ENCODE results near the gene ARHGAP1.

Gene ARHGAP1

DNA sequence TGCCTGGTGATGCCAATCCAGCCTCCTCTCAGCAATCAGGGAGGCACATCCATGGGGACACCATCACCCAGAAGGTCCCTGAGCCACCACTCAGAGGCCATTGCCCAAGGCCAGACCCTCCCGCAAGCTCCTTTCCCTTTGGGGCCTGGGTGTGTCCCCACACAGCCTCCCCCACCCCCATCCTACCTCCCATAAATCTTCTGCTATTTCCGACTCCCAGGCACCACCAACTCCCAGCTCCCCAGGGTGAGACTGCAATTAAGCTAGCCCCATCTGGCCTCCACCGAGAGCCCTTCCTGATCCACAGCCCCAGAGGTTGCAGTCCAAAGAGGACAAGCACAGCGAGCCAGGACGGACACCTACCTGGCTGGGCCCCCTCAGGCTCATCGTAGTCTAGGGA, 6.3 kb downstream of the ARHGAP1 start:
- no peak for DNase-seq (ENCODE audit: low spot score)

DNA sequence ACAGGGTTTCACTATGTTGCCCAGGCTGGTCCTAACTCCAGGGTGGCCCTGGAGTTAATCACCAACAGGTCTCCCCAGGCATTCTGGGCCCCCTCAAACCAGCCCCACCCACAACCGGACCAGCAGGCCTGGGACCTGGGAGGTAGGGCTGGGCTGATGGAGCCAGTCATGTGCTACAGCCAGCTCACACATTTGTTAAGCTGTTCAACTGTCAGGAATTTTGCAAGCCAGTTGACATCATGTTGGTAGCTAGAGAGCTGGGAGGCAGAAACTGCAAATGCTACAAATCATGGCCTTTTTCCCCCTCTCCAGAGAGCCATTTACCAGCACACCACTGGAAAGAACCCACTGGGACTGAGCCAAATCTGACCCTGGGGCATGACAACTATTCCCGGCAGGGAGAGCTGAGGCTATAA, 6.8 kb downstream of the ARHGAP1 start:
- no peak for DNase-seq (ENCODE audit: low spot score)

DNA sequence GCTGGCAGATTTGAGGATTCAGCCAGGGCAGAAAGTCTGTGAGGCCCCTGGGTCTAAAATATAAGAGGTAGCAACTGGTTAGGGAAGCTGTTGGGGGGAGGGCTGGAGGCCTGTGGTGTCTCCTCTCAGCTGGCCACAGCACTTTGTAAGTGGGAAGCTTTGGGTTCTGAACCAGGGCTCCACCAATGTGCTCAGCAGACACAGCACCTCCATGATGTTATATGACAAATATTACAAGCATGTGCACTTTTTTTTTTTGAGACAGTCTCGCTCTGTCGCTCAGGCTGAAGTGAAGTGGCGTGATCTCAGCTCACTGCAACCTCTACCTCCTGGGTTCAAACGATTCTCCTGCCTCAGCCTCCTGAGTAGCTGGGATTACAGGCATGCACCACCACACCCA, 8.0 kb downstream of the ARHGAP1 start:
- no peak for DNase-seq (ENCODE audit: low spot score)

DNA sequence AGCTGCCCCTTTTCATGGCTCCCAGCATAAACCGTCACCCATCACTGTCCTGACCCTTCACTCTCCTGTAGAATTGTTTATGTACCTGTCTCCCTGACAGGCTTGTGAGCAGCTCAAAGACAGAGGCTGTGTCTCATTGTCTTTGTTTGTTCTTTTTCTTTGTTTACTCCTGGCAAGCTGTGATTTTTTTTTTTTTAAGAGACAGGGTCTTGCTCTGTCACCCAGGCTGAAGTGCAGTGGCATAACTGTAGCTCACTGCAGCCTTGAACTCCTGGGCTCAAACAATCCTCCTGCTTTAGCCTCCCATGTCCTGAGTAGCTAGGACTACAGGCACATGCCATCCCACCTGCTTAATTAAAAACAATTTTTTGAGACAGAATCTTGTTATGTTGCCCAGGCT, 9.7 kb downstream of the ARHGAP1 start:
- DNase-seq (ENCODE audit: low spot score): no peak

DNA sequence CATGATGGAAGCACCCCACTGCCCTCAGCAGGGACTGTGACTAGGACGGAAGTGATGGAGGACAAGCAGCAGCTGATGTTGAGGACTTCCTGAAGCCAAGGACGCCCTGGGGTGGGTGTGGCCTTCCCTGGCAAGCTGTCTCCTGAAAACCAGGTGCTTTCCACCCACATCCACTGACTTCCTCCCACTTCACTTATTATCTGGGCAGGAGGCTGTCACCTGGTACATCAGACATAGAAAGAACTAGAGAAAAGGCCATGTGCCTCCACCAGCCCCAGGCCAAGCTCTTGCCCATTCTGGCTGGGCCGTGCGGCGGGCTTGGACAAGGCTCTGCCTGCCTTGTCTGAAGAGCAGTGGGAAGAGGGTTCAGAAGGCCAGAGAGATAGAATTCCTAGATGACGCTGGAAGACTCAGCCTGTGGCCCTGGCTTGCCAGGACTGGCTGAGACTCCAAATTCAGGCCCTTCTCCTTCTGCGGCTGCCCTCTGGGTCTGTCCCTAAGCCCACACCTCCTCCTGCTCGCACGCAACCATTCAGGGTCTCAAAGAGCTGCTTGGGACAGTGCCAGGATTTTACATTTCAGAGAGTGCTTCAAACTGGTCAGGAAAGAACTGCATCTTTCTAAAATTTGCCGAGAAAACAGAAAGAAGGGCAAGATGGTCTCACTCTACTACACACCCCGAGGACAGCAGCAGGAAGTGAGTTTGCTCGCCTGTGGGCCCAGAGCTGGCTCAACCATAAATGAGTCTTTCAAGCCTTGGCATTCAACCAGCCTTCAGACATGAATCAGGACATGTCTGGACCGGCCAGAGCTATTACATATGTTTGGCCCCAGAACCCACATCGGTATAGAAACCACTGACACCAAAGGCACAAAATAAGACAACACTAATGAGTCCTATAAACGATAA, 13.3 kb downstream of the ARHGAP1 start:
- no peak for DNase-seq (ENCODE audit: low spot score)

DNA sequence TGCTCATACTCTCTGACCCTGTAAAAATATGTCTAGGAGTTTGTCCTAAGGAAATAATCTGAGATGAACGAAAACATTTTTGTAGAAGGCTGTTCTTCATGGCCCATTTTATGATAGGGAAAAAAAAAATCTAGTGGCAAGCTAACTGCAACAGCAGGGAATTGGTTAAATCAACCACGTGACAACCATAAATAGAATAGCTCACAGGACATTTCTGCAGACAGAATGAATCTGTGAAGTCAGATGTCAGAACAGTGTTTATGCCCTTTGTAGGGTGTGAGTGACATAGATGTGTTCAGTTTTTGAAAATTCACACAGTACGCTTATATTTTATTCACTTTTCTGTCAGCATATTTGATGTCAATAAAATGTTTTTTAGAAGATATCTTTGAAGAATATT, 16.1 kb downstream of the ARHGAP1 start:
- DNase-seq (ENCODE audit: low spot score): no peak

DNA sequence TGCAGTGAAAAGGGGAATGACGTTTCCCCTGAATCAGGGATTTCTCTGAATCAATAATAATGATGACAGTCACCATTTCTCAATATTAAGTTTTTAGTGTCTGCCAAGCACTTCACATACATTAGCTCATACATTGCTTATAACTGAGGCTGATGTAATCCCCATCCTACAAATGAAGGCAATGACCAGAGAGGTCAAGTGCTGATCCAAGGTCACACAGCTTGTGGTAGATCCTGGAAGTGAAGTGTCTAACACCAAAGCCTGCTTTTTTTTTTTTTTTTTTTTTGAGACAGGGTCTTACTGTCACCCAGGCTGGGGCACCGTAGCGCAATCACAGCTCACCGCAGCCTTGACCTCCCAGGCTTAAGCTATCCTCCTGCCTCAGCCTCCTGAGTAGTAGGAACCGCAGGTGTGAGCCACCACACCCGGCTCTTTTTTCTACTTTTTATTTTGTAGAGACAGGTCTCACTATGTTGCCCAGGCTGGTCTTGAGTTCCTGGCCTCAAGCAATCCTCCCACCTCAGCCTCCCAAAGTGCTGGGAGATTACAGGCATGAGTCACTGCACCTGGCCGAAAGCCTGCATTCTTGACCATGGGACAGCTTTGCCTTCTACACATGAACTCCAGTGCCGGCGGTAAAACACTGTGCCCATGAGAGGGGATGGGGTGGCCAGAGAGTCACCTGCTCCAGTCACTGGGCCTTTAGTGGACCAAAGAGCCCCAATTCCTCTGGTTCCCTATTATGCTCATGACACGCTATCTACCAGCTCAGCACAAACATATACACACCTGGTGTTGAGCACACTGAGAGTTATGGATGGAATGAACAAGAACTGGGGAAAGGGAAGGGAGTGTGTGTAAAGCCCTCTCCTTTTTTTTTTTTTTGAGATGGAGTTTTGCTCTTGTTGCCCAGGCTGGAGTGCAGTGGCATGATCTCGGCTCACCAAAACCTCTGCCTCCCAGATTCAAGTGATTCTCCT, 17.4 kb downstream of the ARHGAP1 start:
- no peak for DNase-seq (ENCODE audit: low spot score)

DNA sequence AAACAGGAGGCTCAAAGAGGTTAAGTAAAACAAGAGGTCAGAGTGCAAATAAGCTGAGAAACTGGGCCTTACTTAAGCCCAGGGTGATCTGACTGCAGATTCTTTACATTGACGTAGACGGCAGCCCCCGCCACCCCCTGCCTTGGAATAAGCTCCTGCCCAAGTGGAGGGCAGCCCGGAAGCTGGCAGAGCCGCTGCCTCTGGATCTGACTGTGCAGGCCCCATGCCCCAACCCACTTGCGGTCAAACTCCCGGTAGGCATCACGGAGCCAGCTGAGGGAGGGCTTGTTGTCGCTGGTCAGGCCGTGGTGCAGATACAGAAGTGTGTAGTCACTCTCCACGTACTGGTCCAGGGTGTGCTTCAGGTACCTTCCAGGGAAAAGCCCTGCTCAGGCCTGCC, 18.6 kb downstream of the ARHGAP1 start:
- no peak for DNase-seq (ENCODE audit: low spot score)

DNA sequence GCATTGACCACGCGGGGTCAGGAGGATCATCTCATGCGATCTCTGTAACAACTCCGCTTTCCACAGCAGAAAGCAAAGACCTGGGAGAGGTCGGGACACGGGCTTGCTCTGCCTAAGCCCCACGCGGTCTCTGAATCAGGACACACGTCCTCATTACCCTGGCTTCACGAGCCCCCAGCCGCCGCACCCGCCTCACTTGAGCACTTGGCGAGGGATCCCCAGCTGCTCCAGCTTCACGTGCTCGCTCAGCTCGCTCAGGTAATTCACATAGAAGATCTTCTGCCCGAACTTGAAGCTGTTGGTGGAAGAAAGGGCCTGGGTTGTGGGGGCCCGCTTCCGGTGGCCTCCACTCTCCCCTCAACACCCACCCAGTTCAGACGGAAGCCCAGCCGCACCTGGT, 19.6 kb downstream of the ARHGAP1 start:
- no peak for DNase-seq (ENCODE audit: low spot score)

DNA sequence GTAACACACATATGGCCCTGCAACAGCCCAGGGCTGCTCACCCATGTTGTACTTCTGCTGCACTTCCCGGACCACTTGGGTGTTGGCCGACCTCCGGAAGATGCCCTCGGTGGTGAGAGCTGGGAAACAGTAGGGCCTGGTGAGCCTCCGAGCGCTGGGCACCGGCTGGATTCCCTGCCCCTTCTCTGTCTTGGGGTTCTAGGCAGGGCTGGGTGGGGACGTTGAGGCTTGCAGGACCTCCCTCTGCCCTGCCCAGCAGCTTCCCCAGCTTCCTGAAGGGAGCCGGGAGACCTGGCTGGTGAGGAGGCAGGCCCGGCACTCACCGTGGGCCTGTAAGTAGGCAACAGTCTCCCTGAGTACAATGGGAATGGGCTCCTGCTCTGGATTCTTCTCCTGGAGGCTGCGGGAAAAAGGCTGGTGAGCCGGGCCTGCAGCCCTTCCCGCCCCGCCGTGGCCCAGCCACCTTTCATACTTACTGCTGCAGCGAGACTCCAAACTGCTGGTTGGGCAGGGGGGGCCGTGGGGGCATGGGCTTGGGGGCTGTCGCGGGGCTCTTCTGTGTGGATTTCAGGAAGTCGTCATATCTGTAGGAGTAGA, 20.2 kb downstream of the ARHGAP1 start:
- DNase-seq (ENCODE audit: low spot score): no peak

DNA sequence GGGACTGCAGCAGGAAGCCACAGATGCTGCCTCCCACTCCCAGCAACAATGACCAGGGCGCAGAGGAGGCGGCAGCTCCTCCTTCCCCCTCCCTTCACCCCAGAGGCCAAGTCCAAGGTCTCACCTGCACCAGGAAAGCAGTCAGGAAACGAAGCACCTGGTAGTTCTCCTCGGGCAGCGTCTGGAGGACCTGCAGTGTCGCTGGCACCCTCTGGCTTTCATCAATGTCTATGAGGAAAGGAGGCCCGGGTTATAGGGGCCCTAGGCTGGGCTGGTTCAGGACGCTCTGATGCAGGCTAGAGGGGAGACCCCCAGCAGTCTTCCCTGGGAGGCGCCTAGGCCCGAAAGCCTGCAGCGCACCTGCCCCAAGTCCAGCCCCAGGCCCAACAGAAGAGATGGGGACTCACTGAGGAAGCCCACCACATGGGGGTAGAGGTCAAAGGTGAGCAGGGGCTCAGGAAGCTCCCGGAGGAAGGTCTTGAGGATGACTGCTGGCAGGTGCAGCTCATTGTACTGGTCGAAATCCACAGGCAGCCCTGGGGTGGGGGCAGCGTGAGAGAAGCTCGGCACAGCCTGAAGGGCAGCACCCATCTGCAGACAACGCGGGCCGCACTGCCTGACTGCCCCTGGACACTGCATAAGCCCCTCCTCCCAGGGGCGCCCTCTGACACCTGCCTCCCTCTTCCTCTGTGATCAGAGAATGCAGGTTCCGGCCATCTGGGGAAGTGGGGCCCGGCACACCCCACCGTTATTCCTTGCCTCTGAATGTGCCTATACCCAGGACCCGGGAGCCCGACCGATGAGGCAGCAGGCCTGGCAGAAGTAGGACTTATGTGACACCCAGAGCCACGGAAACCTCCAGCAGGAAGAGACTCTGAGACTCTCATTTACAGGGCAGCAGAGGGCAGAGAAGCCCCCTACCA, 20.9 kb downstream of the ARHGAP1 start:
- no peak for DNase-seq (ENCODE audit: low spot score)

DNA sequence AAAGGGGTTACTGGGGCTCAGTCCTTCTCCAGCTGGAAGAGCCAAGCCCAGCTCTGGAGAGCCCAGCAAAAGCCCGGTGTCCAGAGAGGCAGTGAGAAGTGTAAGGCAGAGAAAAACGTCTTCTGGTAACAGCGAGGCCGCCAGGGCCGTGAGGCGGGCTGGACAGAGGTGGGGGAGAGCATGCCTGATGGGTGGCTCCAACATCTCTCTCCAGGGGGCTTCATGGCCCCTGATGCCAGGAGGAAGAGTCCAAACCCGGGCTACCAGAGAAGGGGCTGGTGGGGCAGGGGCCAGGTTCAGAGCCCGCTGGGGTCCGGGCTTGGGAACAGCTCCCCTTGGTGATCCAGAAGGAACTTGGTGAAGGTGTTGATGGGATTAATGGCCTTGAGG, 21.7 kb downstream of the ARHGAP1 start:
- DNase-seq (ENCODE audit: low spot score): no peak

DNA sequence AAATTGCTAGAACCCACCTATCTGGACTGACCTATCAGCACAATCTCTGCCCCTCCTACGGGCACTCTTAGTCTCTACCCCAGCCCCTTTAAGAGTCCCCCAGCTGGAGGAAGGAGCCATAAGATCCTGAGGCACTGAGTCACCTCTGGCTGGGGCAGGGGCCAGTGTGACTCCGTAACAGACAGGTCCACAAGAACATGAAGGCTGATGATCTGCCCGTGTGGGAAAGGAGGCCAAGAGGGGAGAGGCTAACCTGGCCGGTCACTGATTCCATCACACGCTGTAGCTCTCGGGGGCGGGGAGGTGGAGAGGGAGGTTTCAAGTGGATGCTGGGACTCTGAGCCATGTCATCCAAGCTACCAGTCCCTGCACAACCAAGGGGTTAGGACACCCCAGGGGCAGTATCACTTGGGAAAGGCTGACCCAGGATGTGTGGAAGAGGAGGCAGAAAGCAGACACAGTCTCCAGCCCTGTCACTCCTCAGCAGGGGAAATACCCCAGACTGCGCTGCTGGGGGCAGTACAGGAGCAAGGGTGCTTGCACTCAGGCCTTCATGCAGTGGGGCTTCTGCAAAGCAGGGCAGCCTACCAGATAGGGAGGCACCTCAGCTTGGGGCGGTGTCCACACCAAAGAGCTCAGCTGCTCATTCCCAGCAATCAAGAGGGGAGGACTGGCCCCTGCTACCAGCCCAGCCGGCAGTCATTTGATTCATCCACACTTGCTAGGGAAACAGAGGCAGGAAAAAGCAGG, 22.3 kb downstream of the ARHGAP1 start:
- DNase-seq (ENCODE audit: low spot score): no peak

DNA sequence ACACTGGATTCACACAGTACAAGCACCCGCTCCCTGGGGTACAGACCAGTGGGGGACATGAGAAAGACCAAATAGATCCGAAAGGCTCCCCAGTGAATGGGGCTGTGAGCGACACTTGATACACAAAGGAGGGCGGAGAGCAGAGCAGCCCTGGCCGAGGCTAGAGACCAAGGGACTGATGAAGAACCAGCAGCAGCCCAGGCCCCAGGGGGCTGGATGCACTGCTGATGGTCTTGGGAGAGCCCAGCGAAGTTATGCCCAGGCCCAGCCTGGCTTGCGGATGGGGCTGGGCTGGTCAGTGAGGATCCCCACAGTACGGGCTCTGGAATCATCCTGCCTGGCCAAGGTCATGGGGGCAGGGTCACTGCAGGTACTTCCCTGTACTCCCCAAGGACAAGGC, 23.2 kb downstream of the ARHGAP1 start:
- no peak for DNase-seq (ENCODE audit: low spot score)

DNA sequence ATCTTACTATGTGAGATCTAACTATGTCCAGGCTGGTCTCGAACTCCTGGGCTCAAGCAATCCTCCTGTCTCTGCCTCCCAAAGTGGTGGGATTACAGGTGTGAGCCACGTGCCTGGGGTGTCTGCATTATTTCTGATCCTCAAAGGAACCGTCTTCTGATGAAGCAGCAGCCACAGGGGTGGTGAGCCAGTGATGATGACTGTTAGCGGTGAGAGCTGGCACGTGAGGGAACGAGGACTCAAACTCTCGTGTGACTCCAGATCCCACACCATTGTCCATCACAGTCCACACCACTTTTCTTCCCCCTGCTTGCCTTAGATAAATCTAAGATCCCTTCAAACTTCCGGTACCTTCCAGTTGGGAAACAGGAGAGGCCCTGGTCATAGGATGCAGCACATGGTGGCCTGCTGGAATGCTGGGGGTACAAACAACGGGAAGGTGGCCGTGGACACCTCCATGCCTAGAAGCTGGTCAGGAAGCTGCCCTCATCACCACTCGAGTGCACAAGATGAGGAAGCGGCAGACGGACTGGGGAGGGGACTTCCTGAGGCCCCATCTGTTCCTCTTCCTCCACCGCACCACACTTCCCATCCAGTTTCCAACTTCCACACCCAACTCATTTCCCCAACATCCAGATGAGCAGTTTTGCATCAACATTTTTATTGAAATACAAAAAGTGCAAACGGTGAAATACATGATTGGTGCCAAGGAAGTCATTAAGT, 23.8 kb downstream of the ARHGAP1 start:
- DNase-seq (ENCODE audit: low spot score): no peak

DNA sequence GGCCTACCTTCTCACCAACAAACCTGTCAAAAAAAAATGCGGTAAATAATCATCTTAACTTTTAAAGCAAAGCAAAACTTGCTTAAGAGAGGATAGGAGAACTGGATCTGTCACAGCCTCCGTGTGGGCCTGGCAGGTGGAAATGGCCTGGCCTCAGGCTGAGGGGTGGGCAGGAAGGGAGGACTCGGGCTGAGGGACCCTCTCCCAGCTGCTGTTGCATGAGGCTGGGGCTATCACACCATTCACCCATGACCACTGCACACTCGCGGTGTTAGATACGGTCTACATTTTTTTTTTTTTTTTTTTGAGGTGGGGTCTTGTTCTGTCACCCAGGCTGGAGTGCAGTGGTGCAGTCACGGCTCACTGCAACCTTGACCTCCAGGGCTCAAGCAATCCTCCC, 24.5 kb downstream of the ARHGAP1 start:
- DNase-seq (ENCODE audit: low spot score): no peak

DNA sequence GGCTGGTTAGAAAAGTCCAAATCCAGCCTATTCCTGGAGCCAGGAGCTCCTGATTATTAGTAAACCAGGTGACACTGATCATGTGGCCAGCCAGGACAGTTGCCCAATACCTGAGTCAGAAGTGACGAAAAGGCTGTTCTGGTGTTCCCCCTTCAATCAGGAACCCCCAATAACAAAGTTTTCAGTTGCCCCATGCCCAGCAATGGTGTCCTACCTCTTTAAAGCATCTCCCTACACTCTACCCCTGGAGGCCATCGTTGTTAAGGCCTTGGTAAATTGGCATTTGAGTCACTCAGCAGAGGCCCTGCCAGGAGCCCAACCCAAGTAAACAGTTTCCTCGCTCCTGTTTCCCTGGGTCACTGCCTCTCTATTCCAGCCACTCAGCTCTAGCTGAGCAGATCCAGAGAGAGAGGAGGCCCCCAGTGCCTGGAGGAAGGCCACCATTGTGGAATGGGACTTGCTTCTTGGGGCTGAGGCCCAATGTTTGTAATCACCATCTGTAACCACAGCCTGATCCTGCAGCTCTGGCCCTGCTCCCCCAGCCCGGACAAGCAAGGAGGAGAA, 25.0 kb downstream of the ARHGAP1 start:
- no peak for DNase-seq (ENCODE audit: low spot score)

DNA sequence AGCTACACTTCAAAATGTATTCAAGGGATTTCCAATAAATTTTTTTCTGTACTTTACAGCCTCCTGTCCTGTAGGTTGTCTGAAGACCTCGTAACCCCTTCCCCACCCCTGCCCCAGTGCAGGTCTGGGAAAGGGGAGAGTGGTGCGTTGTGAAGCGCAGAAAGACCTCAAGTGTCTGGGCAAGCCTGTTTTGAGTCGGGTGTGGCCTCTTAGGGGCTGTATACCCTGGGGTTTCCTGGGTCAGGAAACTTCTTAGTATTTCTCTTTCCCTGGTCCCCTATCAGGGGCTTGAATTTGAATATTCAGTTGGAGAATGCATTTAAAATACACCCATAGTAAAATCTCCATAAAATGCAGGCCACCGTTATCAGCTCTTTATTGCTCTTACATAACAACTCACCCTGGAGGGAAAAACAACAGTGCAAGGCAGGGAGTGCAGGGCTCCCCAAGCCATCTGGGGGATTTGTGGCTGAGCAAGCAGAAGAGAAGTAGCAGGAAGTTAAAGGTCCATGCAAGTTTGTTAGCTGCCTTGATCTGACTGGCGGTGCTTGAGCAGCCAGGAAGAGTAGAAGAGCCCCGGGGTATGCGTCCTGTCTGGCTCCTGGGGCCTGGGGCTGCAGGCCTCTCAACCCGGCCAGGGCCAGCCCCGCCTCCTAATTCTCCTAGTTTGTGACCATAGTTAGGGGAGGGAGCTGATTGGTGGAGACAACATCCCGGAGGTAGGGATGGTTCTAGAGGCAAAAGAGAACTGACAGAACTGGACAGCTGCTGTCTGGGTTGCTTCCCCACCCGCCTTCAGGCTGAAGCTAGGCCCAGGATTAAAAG, 25.7 kb downstream of the ARHGAP1 start:
- DNase-seq (ENCODE audit: low spot score): no peak

All from hematopoietic multipotent progenitor cell treated with erythropoietin and hydrocortisone succinate and interleukin-3 and kit ligand, for 17 days (in vitro differentiated cells).